Measurements from ENCODE around the gene KCNS1. TPM values are rescaled to one million over a fixed set of nuclear protein-coding genes. Genes with fewer than 3 reads are reported as not detected.
"Not testable (repeated sequence)": the region's sequence is repeated elsewhere in the genome, so short reads cannot be mapped to it uniquely, and the experiment has no call there.

The KCNS1 gene
- total RNA-seq, 1 donor from 2014 or later, result not detected

GRCh38 chr20:45067087-45067486 lies 33.8 kb downstream of the KCNS1 start:
- Mint-ChIP-seq H3K27ac (ENCODE audit: unreplicated experiment) (no peak overlapping the region), H3K27me3 (ENCODE audit: unreplicated experiment) (no peaks in the 10 kb centered on the region), H3K4me3 (ENCODE audit: unreplicated experiment) (no peak overlapping the region), H3K4me1 (ENCODE audit: low read depth, unreplicated experiment) (no peaks in the 10 kb centered on the region), H3K36me3 (ENCODE audit: unreplicated experiment) (peaks cover 6% of the 10 kb centered on the region), H3K9me3 (ENCODE audit: unreplicated experiment) (peaks cover 2% of the 10 kb centered on the region)
- TF ChIP-seq CTCF (IDR thresholded peaks at IDR 0.05; ENCODE audit: partially characterized antibody, unreplicated experiment), result no peak
- no peak for DNase-seq

- Mint-ChIP-seq H3K27ac (ENCODE audit: unreplicated experiment) (no peak overlapping the region), H3K27me3 (ENCODE audit: unreplicated experiment) (no peaks in the 10 kb centered on the region), H3K4me1 (ENCODE audit: low read depth, unreplicated experiment) (no peaks in the 10 kb centered on the region), H3K4me3 (ENCODE audit: unreplicated experiment) (no peak overlapping the region), H3K36me3 (ENCODE audit: unreplicated experiment) (peaks cover 6% of the 10 kb centered on the region), H3K9me3 (ENCODE audit: unreplicated experiment) (peaks cover 2% of the 10 kb centered on the region)
- DNase-seq, result no peak
- TF ChIP-seq CTCF (IDR thresholded peaks at IDR 0.05; ENCODE audit: partially characterized antibody, unreplicated experiment), result no peak
These were observed 34.6 kb downstream of the KCNS1 start for GRCh38 chr20:45066372-45066771.

GRCh38 chr20:45064812-45065211 lies 36.1 kb downstream of the KCNS1 start:
- Mint-ChIP-seq H3K27me3 (ENCODE audit: unreplicated experiment) (peaks cover 2% of the 10 kb centered on the region), H3K4me1 (ENCODE audit: low read depth, unreplicated experiment) (peaks cover 11% of the 10 kb centered on the region), H3K4me3 (ENCODE audit: unreplicated experiment) (no peak overlapping the region), H3K27ac (ENCODE audit: unreplicated experiment) (no peak overlapping the region), H3K9me3 (ENCODE audit: unreplicated experiment) (peaks cover 4% of the 10 kb centered on the region), H3K36me3 (ENCODE audit: unreplicated experiment) (peaks cover 6% of the 10 kb centered on the region)
- TF ChIP-seq CTCF (IDR thresholded peaks at IDR 0.05; ENCODE audit: partially characterized antibody, unreplicated experiment), result no peak
- no peak for DNase-seq

GRCh38 chr20:45063107-45063506 lies 37.8 kb downstream of the KCNS1 start:
- peaks cover 18% of the 10 kb centered on the region for H3K4me1 Mint-ChIP-seq (ENCODE audit: low read depth, unreplicated experiment)
- H3K9me3 Mint-ChIP-seq (ENCODE audit: unreplicated experiment); H3K27ac Mint-ChIP-seq (ENCODE audit: unreplicated experiment); H3K4me3 Mint-ChIP-seq (ENCODE audit: unreplicated experiment); DNase-seq; H3K36me3 Mint-ChIP-seq (ENCODE audit: unreplicated experiment); H3K27me3 Mint-ChIP-seq (ENCODE audit: unreplicated experiment): not testable (repeated sequence)

GRCh38 chr20:45061244-45061643 lies 39.7 kb downstream of the KCNS1 start:
- no peak overlapping the region for H3K4me3 Mint-ChIP-seq (ENCODE audit: unreplicated experiment)
- H3K9me3 Mint-ChIP-seq (ENCODE audit: unreplicated experiment), result peaks cover 4% of the 10 kb centered on the region
- no peak for DNase-seq
- H3K27me3 Mint-ChIP-seq (ENCODE audit: unreplicated experiment), result peaks cover 2% of the 10 kb centered on the region
- no peak for TF ChIP-seq CTCF (IDR thresholded peaks at IDR 0.05; ENCODE audit: partially characterized antibody, unreplicated experiment)
- no peak overlapping the region for H3K27ac Mint-ChIP-seq (ENCODE audit: unreplicated experiment)
- peaks cover 18% of the 10 kb centered on the region for H3K4me1 Mint-ChIP-seq (ENCODE audit: low read depth, unreplicated experiment)
- H3K36me3 Mint-ChIP-seq (ENCODE audit: unreplicated experiment), result no peaks in the 10 kb centered on the region

- DNase-seq, result no peak
- no peak for TF ChIP-seq CTCF (IDR thresholded peaks at IDR 0.05; ENCODE audit: partially characterized antibody, unreplicated experiment)
- Mint-ChIP-seq H3K27ac (ENCODE audit: unreplicated experiment) (peak overlapping the region; percentile 65), H3K4me1 (ENCODE audit: low read depth, unreplicated experiment) (peaks cover 18% of the 10 kb centered on the region), H3K4me3 (ENCODE audit: unreplicated experiment) (peak overlapping the region; percentile 72), H3K27me3 (ENCODE audit: unreplicated experiment) (peaks cover 2% of the 10 kb centered on the region), H3K9me3 (ENCODE audit: unreplicated experiment) (peaks cover 4% of the 10 kb centered on the region), H3K36me3 (ENCODE audit: unreplicated experiment) (no peaks in the 10 kb centered on the region)
These were observed 40.6 kb downstream of the KCNS1 start for GRCh38 chr20:45060294-45060693.
